Activated B cell treated with CpG ODN at 0.5 μM for 24 hours (primary cell): ENCODE results near the gene FAM83E. TPM values are rescaled to one million over a fixed set of nuclear protein-coding genes. Genes with fewer than 3 reads are reported as not detected.

ENCODE experiments used
- ATAC-seq: fragments of 200-7000 bp; cut with Tn5 transposase; one replicate; pipeline ENCODE4 v1.10.0; 2021; ENCODE audit warnings: low read depth, mild to moderate bottlenecking, moderate library complexity
- CTCF ChIA-PET: fragments of 350-600 bp; sonication (Branson Sonifier 250); formaldehyde crosslinking; loops from one replicate; lab custom pipeline; 2021; ENCODE audit warnings: antibody characterized with exemption; lab: Charles Lee
- POLR2A ChIA-PET: fragments of 350-600 bp; sonication (Branson Sonifier 250); formaldehyde crosslinking; loops from one replicate; lab custom pipeline; 2021; ENCODE audit warnings: antibody characterized with exemption; lab: Charles Lee
- DNase-seq: peaks from one replicate; pipeline ENCODE4 v3.0.0; 2022
- H3K27ac Mint-ChIP-seq: one replicate; pipeline ENCODE4 v1.8.0; 2020; ENCODE audit warnings: mixed read lengths
- H3K27me3 Mint-ChIP-seq: one replicate; pipeline ENCODE4 v1.8.0; 2021; ENCODE audit warnings: mixed read lengths
- H3K36me3 Mint-ChIP-seq: one replicate; pipeline ENCODE4 v1.8.0; 2021; ENCODE audit warnings: low read depth, mixed read lengths
- H3K4me1 Mint-ChIP-seq: one replicate; pipeline ENCODE4 v1.8.0; 2021; ENCODE audit warnings: mixed read lengths
- H3K4me3 Mint-ChIP-seq: one replicate; pipeline ENCODE4 v1.8.0; 2020; ENCODE audit warnings: mild to moderate bottlenecking, mixed read lengths
- H3K9me3 Mint-ChIP-seq: one replicate; pipeline ENCODE4 v1.8.0; 2020; ENCODE audit warnings: mixed read lengths
- CTCF ChIP-seq: fragments of 200-600 bp; IDR thresholded peaks from one replicate; pipeline ENCODE4 v1.8.0; 2022; ENCODE audit warnings: antibody characterized with exemption, mild to moderate bottlenecking
- intact Hi-C: fragments of 100-400 bp; cut with micrococcal nuclease; formaldehyde crosslinking; loops from one replicate; pipeline ENCODE4 v1.15.1; 2024
- total RNA-seq: library from RNA; stranded (reverse); gene quantifications from 2 replicates; pipeline ENCODE4 v1.2.3, GENCODE V29; 2022

Gene FAM83E
- total RNA-seq, 1 donor from 2014 or later, result 5.6 TPM

GRCh38 chr19:48615231-48616040, 560 bp upstream of the FAM83E start:
- no peak for DNase-seq
- ChIA-PET CTCF (no interaction called here), POLR2A (interaction anchor here (0.6 to 3.3 kb wide), 3 partner anchors 9 to 39 kb away, joined by 3 to 22 read pairs (median 4); partner anchors contain the start of gene DBP)
- TF ChIP-seq CTCF, result no peak
- Mint-ChIP-seq H3K4me1 (peaks cover 42% of the 10 kb centered on the region), H3K36me3 (peaks cover 50% of the 10 kb centered on the region), H3K4me3 (peak overlapping the region; percentile 35), H3K27ac (no peak overlapping the region), H3K27me3 (no peaks in the 10 kb centered on the region), H3K9me3 (no peaks in the 10 kb centered on the region)
- no peak for ATAC-seq
- intact Hi-C loops, result no loop called here

- POLR2A ChIA-PET, result interaction anchor here (0.6 to 1.6 kb wide), 3 partner anchors 10 to 125 kb away, joined by 3 to 6 read pairs (median 6); no protein-coding TSS in a partner anchor
- ATAC-seq, result no peak
Measured at GRCh38 chr19:48613852-48614435, 932 bp downstream of the FAM83E start.

GRCh38 chr19:48613024-48613851, 1.6 kb downstream of the FAM83E start:
- intact Hi-C loops, result no loop called here
- no peak overlapping the region for H3K4me3 Mint-ChIP-seq
- H3K27ac Mint-ChIP-seq, result no peak overlapping the region
- TF ChIP-seq CTCF, result no peak
- no peaks in the 10 kb centered on the region for H3K27me3 Mint-ChIP-seq
- POLR2A ChIA-PET, result interaction anchor here (1.6 kb wide), 1 partner anchor 11 kb away, joined by 3 read pairs; no protein-coding TSS in a partner anchor
- no peaks in the 10 kb centered on the region for H3K9me3 Mint-ChIP-seq
- H3K4me1 Mint-ChIP-seq, result peaks cover 31% of the 10 kb centered on the region
- CTCF ChIA-PET, result interaction anchor here (1.0 kb wide), 1 partner anchor 33 kb away, joined by 3 read pairs; the partner anchor contains the start of gene CA11
- DNase-seq (no peak), ATAC-seq (no peak)
- peaks cover 35% of the 10 kb centered on the region for H3K36me3 Mint-ChIP-seq

More at GRCh38 chr19:48613852-48614435, 932 bp downstream of the FAM83E start:
- Mint-ChIP-seq H3K4me3 (no peak overlapping the region), H3K4me1 (peaks cover 32% of the 10 kb centered on the region), H3K27ac (no peak overlapping the region), H3K27me3 (no peaks in the 10 kb centered on the region), H3K36me3 (peaks cover 43% of the 10 kb centered on the region), H3K9me3 (no peaks in the 10 kb centered on the region)
- DNase-seq, result no peak
- CTCF ChIA-PET, result interaction anchor here (1.0 kb wide), 1 partner anchor 32 kb away, joined by 3 read pairs; the partner anchor contains the start of gene CA11
- TF ChIP-seq CTCF, result no peak
- intact Hi-C loops, result no loop called here

GRCh38 chr19:48611872-48612271, 3.0 kb downstream of the FAM83E start:
- CTCF ChIA-PET, result interaction anchor here (1.5 kb wide), 1 partner anchor 220 kb away, joined by 3 read pairs; the partner anchor contains the start of gene KDELR1

More at GRCh38 chr19:48611872-48612271, 3.0 kb downstream of the FAM83E start:
- no peak for TF ChIP-seq CTCF
- DNase-seq (no peak), ATAC-seq (no peak)
- Mint-ChIP-seq H3K9me3 (no peaks in the 10 kb centered on the region), H3K36me3 (peaks cover 23% of the 10 kb centered on the region), H3K27me3 (no peaks in the 10 kb centered on the region), H3K4me3 (no peak overlapping the region), H3K4me1 (peaks cover 18% of the 10 kb centered on the region), H3K27ac (no peak overlapping the region)
- intact Hi-C loops, result no loop called here
- POLR2A ChIA-PET, result interaction anchor here (1.3 kb wide), 2 partner anchors 22 to 260 kb away, joined by 3 read pairs; no protein-coding TSS in a partner anchor
